Jurkat, Clone E6-1 (cell line): Measurements from ENCODE around the gene NRIP1.

ENCODE experiments used
- DNase-seq: peaks from one replicate; pipeline ENCODE4 v3.0.0-alpha.2; 2011; ENCODE audit warnings: low read depth, low spot score
- H3K4me3 ChIP-seq: 2 replicates; pipeline ENCODE4 v1.5.1; 2011; ENCODE audit warnings: mild to moderate bottlenecking, low read length, control low read depth, moderate library complexity

NRIP1 gene

GRCh38 chr21:14991957-14992356 is 72.8 kb downstream of the NRIP1 start:
- no peak overlapping the region for H3K4me3 ChIP-seq
- DNase-seq = no peak

- no peak overlapping the region for H3K4me3 ChIP-seq
- DNase-seq = no peak
These were observed 75.4 kb downstream of the NRIP1 start for GRCh38 chr21:14989359-14989758.

- DNase-seq = no peak
- no peak overlapping the region for H3K4me3 ChIP-seq
These were observed 76.0 kb downstream of the NRIP1 start for GRCh38 chr21:14988760-14989159.

- H3K4me3 ChIP-seq = no peak overlapping the region
- no peak for DNase-seq
These were observed 77.2 kb downstream of the NRIP1 start for GRCh38 chr21:14987370-14988170.

- no peak for DNase-seq
- no peak overlapping the region for H3K4me3 ChIP-seq
These were observed 79.5 kb downstream of the NRIP1 start for GRCh38 chr21:14985306-14985705.

GRCh38 chr21:14982336-14982735 is 82.5 kb downstream of the NRIP1 start:
- no peak for DNase-seq
- H3K4me3 ChIP-seq = no peak overlapping the region

GRCh38 chr21:14981246-14981645 is 83.6 kb downstream of the NRIP1 start:
- no peak for DNase-seq
- H3K4me3 ChIP-seq = no peak overlapping the region

GRCh38 chr21:14979264-14979663 is 85.5 kb downstream of the NRIP1 start:
- H3K4me3 ChIP-seq = no peak overlapping the region
- no peak for DNase-seq

GRCh38 chr21:14977814-14978213 is 87.0 kb downstream of the NRIP1 start:
- H3K4me3 ChIP-seq = no peak overlapping the region
- DNase-seq = no peak

- no peak overlapping the region for H3K4me3 ChIP-seq
- DNase-seq = no peak
These were observed 89.5 kb downstream of the NRIP1 start for GRCh38 chr21:14975136-14975919.

- no peak for DNase-seq
- H3K4me3 ChIP-seq = no peak overlapping the region
These were observed 92.1 kb downstream of the NRIP1 start for GRCh38 chr21:14972678-14973077.

- H3K4me3 ChIP-seq = no peak overlapping the region
- no peak for DNase-seq
These were observed 96.0 kb downstream of the NRIP1 start for GRCh38 chr21:14968821-14969220.

- H3K4me3 ChIP-seq = no peak overlapping the region
- DNase-seq = no peak
These were observed 96.8 kb downstream of the NRIP1 start for GRCh38 chr21:14968029-14968428.

- no peak overlapping the region for H3K4me3 ChIP-seq
- DNase-seq = no peak
These were observed 100.2 kb downstream of the NRIP1 start for GRCh38 chr21:14964621-14965020.

- no peak overlapping the region for H3K4me3 ChIP-seq
- DNase-seq = no peak
These were observed 102.6 kb downstream of the NRIP1 start for GRCh38 chr21:14962217-14962616.

- H3K4me3 ChIP-seq = no peak overlapping the region
- no peak for DNase-seq
These were observed 103.3 kb downstream of the NRIP1 start for GRCh38 chr21:14961502-14961901.

GRCh38 chr21:14959343-14959742 is 105.5 kb downstream of the NRIP1 start:
- DNase-seq = no peak
- H3K4me3 ChIP-seq = no peak overlapping the region

GRCh38 chr21:14957836-14958235 is 107.0 kb downstream of the NRIP1 start:
- DNase-seq = no peak
- H3K4me3 ChIP-seq = no peak overlapping the region

- no peak overlapping the region for H3K4me3 ChIP-seq
- no peak for DNase-seq
These were observed 108.0 kb downstream of the NRIP1 start for GRCh38 chr21:14956807-14957206.

GRCh38 chr21:14955936-14956520 is 108.8 kb downstream of the NRIP1 start:
- H3K4me3 ChIP-seq = no peak overlapping the region
- DNase-seq = no peak
